ENCODE results near the gene DGKG.

Gene DGKG

DNA sequence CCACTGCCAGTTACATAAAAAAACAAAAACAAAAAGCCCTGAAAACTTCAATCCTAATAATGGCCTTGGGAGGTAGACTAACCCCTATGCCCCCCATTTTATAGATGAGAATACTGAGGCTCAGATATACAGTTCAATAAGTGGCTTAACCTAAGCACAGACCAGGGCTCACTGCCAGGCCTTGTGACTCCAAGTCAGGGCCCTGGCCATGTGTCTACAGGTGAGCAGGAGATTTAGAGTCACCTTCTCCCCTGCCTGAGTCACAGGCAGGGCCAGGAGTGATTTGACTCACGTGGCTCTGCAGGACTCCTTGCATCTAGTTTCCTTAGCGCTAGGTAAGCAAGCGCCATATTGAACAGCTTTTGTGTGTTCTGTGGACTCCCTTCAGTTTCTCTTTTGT lies 154.5 kb downstream of the DGKG start:
- DNase-seq = no peak

DNA sequence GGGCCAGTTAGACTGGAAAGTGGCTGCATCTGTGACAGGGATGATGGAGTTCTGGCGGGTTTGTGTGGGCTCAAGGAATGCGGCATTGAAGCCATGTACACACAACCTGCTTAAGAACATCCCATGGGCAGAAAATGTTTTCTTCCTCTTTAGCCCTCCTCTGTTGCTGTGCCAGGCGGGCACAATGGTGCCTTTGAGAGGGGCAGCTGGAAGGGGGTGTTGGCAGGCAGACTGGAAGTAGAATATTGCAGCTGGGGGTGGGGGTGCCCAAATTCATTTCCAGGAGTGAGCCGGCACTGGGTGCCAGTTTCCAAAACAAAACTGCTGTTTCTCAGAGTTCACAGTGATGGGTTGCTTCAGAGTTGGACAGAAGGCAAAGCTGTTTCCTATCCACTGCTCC lies 161.3 kb downstream of the DGKG start:
- DNase-seq = no peak

DNA sequence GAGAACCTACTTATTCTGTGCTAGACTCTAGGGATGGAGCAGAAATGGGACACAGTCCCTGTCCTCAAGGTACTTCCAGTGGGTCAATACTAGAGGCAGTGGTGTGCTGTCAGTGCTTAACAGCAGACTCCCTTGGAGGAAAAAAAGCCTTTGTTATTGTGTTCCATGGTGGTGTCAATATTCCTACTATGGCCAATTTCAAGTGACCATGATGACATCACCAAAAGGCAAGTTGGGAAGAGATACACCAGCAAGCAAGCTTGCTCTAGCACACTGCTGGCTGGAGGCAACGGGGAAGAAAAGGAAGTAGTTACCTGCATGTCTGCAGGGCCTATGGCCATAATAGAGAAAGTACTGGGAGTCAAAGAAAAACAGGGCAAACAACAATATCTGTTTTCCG lies 163.6 kb downstream of the DGKG start:
- DNase-seq = no peak

DNA sequence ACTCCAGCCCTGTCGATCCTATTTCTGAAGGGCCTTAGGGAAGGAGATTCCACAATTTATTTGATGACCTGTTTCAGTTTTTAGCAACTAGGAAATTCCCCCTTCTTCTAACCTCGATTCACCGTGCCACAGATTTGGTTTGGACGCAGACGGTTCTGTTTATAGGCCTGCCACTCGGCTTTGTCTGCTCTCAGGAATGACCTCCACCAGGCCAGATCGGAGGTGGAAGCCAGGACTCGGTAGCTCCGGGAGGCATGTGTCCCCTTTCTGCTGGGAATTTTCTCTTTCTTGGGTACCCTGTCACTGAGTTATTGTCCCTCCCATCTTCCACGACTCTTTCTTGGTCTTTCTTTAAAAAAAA lies 167.6 kb downstream of the DGKG start:
- no peak for DNase-seq

DNA sequence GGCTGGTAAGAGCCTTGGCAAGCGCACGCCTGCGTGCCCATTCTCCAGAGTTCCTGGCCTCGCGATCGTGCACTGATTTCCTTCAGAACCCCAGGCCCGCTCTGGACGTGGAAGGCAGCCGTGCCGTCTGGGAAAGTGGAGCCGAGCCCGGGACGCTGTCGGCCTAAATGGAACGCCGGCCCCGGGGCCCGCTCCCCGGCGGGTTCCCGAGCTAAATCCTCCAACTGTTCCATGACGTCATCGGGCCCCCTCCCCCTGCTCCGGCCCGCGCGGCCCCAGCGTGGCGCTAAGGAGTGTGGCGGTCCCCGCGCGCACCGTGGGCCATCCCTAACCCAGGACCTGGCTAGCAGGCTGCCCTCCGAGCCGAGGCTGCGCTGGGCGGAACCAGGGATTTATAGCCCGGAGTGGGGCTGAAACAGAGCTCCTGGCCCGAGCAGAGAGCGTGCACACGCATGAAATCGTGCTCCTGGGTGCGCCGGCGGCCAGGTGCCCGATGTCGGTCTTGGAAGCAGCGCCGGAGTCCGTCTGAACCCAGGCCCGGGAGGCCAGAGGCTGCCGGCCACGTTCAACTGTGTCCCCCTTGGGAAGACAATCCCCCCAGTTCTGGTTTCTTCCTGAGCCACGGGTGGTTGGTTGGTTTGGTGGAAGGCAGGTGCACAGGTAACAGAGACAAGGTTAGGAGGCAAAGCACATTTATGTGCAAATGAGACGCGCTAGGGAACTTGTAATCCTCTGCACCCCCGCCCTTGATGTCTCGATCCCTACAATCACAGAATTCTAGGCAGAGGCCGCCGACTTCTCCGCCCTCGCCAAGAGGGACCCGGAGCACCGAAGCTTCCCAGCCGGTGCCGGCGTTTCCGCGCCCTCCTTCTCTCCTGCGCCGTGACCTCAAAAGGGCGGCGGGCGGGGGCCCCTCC lies 168.2 kb downstream of the DGKG start:
- DNase-seq = no peak

DNA sequence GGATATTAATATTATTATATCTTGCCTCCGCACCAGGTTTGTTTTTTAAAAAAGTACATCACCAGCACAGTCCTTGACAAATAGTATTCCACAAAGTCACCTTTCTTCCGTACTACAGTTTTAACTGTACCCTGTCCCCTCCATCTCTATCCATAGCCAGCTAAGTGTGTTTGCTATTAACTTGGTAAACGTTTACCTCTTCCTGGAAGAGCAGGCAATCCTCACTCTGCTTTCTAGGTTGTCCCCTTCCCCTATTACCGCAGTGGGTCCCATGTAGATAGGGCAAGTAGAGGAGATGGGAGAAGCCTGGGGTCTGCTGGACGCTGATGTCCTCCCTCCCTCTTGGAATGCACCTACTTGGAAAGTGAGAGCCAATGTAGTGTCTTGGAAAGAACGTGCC lies 169.2 kb downstream of the DGKG start:
- no peak for DNase-seq

DNA sequence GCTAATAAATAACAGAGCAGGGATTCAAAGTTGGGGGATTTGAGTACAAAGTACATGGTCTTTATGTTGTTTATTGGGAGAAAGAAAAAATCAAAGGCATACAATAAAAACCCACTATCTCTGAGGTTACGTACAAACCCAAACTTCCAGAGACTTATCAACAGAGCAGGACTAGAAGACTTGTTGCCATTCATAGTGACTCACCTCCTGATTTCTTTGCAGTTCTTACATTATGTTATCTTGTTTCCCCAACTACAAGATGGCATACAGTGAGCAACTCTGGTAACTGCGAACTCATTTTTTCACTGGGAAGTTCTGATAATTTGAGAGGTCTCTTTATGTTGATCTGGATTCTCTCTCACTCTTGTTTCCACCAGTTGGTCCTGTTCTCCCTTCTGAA lies 172.5 kb downstream of the DGKG start:
- DNase-seq = no peak

DNA sequence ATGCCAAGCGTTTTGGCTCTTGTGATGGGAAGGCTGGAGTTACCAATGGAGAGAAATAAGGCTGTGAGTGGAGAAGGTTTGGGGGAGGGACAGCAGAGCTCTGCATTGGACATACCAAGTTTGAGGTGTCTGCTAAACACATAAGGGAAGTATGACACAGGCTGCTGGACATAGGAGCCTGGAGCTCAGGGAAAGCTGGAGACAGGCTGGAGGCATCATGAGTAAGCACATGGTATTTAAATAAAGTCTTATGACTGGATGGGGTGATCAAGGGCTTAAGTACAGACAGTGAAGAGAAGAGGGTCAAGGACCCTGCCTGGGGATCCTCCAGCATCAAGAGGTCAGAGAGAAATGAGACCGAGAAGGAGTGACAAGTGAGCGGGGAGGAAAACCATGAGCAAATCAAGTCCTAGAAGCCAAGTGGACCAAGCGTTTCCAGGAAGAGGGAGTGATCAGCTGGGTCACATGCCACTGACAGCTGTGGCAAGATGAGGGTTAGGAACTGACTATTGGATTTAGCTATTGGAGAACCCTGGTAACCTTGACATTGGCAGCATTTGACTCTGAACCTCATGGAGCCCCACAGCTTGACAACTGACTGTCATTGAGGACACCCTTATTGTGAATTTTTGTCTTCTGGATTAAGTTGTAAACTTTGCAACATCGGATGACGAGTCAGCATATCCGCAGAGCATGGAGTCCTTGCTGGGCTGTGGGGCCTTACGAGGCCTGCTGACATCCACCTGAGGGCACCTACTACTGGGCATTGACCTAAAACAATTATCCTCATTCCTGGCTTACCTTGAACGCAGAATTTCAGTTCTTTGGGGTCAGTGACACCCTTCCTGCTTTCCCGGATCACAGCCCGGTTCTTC lies 174.4 kb downstream of the DGKG start:
- no peak for DNase-seq

DNA sequence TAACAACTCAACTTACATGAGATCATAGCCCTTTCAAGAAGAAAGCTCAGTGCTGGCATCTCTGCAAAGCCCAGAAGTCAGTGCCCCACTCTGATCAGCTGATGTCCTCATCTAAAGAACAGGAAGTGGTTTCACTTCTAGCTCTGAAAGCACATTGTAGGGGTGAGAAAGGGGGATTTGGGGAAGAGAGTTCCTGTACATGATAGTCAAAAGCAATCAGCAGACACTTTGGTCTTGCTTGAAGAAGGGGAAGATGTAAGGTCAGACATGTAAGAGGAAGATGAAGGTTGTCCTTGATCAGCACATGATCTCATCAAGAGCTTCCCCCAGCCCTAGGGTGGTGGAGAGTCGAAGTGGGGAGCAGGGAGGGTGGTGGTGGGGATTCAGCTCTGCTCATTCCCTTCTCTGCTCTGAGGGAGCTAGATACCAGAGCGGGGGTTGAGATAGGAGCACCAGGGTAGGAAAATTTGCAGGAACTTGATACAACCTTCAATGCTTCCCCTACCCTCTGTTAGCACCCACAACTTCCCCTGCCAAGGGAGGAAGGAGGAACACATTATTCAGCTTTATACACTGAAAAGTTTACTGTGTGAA lies 176.7 kb downstream of the DGKG start:
- no peak for DNase-seq

DNA sequence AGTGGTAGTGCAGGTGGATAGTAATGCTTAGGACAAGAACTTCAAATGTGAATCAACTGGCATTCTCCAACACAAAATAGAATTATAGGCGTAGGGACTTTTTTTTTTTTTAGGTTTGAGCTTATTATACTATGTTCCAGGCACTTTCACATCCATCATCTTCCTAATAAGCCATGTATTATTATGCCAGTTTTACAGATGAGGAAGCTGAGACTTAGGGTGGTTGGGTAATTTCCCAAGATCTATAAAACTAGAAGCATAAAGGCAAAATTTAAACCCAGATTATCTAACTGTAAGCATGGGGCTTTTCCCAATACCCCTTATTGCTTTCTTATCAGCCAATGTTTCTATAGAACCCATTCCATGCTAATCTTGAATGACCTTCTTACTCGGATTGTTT lies 178.0 kb downstream of the DGKG start:
- no peak for DNase-seq

DNA sequence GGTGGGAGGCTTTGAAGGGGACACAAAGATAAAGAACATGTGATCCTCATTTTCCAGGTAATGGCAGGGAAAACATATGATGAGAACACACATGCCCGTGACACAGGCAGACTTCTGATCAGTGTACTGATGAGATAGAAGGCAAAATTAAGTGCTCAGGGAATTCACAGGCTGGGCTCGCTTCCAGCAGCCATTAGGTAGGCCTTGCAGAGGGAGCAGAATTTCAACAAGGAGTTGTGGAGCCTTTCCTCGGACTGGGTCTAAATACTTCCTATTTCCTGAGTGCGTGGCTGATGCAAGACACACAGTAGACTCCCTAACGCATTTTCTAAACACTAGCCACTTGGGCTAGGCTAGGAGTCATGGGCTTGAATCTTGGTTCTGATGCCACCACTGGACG lies 179.2 kb downstream of the DGKG start:
- DNase-seq = no peak

DNA sequence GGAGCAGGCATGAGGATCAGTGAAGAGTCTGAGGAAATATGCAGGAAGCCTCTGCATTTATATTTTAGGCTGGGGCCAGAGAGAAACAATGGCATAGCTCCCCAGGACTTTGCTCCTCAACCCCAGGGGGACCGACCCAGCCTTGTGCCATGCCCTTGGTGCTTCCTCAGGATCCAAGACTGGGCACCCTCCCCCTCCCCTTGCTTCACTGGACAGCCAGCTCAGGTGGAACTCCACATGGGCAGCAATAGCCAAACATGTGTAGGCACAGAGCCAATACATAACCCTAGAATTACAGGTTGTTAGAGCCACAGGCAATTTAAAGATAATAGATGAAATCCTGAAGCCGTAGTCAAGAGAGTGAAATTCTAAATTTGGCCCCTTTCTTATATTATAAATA lies 180.1 kb downstream of the DGKG start:
- DNase-seq = no peak

DNA sequence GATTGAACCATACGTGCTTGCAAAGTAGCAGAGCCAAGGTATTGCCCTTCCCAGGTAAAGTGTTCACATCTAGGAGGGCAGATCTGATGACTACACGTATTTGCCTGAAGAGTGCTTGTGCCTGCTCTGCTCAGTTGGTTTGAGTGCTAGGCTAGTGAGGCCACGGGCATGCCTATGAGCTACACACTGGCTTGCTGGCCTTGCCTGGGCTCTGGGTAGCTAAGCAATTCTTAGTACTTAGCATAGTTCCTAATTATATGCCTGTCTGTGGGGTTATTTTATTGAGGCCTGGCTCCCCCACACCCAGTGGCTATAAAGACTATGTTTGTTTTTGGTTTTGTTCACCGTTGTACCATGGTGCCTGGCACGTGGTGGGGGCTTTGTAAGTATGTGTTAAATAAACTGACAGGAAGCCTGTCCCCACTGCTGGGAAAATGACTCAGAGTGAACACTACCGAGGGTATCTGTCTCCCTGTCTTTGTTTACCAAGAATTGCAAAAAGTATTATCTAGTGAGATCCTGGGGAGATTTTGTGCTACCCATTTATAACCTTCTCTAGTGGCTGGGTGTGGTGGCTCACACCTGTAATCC lies 181.0 kb downstream of the DGKG start:
- no peak for DNase-seq

DNA sequence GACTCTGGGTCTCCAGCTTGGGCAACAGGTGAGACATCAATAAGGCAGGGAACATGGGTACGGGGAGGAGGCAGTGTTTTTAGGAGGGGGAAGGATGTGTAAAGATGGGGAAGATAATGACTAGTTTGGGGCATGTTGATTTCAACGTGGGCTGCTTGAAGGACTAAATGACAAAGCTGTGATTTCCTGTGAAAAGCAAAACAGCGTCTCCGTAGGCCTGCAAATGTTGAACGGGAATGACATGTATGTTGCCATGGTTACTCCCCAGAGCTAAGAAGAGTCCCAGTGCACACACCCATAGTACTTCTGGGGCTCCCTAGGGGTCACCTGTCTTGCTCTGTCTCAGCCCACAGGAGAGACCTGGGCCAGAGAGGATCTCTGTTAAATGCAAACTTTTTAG lies 181.9 kb downstream of the DGKG start:
- no peak for DNase-seq

DNA sequence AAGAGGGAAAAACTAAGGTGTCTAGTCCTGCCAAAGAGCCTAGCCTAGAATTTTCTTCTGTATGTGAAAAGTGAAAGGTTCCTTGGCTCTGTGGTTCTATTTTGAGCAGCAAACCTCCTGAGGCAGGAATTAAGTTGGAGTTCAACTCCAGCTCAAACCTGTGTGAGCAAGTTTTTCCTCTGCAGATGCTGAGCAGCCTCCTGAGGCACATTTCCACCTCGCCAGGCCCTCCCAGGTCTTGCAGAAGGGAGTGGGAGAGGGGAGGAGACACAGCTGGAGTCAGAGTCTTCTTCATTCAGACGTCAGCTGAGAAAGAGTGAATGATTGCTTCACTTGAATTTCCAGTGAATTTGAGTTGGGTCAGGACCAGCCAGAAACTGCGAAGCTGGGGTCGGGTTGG lies 183.6 kb downstream of the DGKG start:
- no peak for DNase-seq

DNA sequence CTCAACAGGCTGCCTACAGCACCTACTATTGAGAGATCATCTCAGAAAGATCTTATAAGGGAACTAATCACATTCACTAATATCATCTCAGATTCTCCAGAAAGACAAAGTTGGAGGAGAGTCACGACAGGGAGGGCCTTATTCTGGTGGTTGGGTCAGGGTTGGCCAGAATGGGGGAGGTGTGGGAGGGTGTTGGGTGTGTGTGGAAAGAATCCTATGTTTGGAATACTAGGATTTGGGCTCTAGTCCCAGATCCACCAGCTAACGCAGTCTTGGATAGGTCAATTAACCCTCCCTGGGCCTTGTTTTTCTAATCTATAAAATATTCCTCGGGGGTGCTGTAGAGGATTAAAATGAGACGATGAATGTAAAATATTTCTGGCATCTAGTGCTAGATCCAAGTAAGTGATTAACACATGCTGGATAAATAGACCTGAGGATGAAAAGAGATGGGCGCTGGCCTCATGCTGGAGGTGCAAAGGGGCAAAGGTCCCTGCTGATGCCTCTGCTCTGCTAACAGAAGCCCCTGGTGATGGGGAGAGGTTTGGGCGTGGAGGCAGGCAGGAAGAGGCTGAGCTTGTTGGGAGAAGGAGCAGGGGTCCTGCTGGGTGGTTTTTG lies 185.6 kb downstream of the DGKG start:
- DNase-seq = no peak

DNA sequence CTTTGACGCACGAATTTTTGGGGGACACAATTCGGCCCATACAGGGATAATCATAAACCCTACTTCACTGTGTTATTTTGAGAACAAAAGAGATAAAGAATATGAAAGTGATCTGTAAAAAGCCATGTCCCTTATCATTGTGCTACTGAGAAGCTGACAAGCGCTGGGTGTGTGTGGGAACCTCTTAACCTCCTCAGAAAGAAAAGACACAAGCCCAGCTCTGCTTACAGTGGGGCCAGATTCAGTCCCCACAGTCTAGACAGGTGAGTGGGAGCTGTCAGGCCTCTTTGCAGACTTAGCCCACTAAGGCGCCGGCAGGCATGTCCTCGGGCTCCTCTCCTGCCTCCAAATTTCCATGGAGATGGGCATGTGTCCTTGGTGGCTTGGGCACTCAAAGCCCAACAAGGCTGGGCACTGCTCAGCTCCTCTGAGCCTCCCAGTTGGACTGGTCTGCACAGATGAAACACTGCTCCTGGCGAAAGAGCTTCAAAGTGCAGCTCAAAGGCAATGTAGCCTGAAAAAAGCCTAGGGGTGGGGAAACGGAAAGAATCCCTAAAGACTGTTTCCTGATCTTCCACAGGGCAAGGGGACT lies 188.7 kb downstream of the DGKG start:
- no peak for DNase-seq

DNA sequence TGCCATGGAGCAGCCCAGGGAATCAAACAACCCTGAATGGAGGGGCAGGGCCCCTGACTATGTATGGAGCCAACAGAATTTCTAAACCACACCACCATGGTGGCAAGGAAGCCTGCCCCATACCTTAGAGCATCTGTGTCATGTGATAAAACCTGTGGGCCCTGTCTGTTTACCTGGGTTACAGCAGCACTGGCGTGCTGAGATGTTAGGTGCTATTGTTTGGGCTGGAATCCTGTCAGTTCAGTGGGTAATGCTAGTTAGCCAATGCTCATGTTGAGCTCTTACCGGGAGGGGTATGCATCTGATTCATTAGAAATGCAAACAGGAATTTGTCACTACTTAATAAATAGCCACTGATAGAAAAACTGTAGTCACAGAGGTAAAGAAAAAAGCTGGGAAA lies 189.7 kb downstream of the DGKG start:
- no peak for DNase-seq

DNA sequence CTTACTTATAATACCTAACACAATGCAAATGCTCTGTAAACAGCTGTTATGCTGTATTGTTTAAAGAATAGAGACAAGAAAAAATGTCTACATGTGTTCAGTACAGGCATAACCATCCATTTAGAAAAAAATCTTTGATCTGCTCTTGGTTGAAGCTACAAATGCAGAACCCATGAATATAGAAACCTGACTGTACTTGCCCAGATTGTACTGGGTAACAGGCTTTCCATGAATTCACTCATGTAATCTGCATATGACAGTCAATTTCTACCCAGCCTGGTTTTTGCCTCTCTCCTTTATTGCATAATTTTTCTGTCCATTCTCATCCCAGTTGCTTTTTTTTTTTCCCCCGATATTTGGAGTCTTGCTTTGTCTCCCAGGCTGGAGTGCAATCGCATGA lies 190.5 kb downstream of the DGKG start:
- DNase-seq = no peak

DNA sequence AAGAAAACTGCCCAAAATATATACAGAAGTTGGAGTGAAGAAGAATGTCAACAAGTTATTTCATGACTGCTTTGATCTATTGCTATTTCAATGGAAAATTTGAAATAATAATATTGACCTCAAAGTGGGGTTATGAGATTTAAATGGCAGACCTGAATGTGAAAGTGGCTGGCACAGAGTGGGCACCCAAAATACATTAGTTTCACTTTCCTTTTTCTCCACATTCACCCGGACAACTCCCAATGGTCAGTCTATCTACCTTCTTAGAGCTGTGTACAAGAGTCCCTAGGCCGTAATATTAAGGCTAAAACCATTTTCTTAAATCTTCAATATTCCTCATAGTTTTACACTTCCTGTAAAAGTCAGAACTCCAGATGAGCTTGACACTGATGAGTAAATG lies 191.5 kb downstream of the DGKG start:
- DNase-seq = no peak

DNA sequence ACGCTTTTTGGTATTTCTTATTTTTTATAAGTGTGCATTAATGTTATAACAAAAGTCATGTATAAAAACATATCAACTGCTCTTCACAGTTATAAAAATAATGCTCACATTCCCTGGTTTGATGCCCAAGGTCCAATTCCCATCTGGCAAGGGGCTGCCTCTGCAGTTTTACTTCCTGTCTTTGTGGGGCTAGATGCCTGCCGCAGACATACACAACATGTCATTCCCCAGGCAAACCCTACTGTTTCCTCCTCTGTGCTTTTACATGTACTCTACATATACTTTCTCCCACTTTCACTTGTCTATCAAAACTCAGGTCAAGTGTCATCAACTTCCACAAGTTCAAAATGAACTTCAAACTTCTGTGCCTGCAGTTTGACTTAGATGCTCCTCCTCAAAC lies 192.7 kb downstream of the DGKG start:
- no peak for DNase-seq

DNA sequence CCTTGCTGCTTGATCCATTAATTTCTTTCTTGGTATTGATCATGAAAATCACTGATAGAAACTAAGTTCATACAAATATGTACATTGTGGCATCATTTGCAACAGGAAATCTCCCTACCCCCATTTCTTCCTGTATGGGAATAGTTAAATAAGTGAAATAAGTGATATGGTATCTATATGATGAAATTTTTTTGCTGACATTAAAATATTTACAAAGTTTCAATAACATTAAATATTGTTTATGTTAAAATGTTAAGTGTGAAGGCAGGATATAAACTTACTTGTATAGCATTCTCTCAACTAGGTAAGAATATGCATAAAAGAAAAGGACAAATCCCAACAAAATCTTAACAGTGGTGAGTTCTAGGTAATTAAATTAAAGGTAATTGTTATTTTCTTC lies 193.1 kb downstream of the DGKG start:
- no peak for DNase-seq

Data from NCI-H2081 (cell line).